HepG2 (cell line): ENCODE measurements around the gene HJURP. TPM values are rescaled to one million over a fixed set of nuclear protein-coding genes. Genes with fewer than 3 reads are reported as not detected.

ENCODE experiments used
- ATAC-seq: fragments of 200-7000 bp; cut with Tn5 transposase; 3 replicates; pipeline ENCODE4 v1.9.1; 2020; ENCODE audit warnings: mild to moderate bottlenecking, moderate library complexity
- BruUV-seq: library from RNA; stranded (reverse); fragments of 400-500 nt; replicated peaks from 2 replicates; lab custom pipeline; 2021; lab: Mats Ljungman, UMichigan
- CTCF ChIA-PET: fragments of 300-600 bp; formaldehyde crosslinking; extraction: SDS; loops from one replicate; lab custom pipeline; 2021; ENCODE audit warnings: low total read pairs, inconsistent platforms, low intra/inter-chr PET ratio; lab: Yijun Ruan, JAX
- POLR2A ChIA-PET: fragments of 350-600 bp; sonication (Branson Sonifier 250); formaldehyde crosslinking; loops from one replicate; lab custom pipeline; 2020; ENCODE audit warnings: antibody characterized with exemption, inconsistent platforms; lab: Yijun Ruan, JAX
- DNase-seq: peaks from one replicate; pipeline ENCODE4 v3.0.0-alpha.2; 2015; ENCODE audit warnings: low spot score
- FAIRE-seq: peaks from 3 replicates; lab custom pipeline; 2011; peaks lifted over from hg19 to GRCh38; lab: Jason Lieb, UNC
- H2AFZ ChIP-seq: one replicate; pipeline ENCODE4 v1.6.1; 2011; ENCODE audit warnings: low read length, inconsistent platforms
- H3K27ac ChIP-seq: fragments of 300-600 bp; 3 replicates; pipeline ENCODE4 v1.8.0; 2011; ENCODE audit warnings: mixed run types, mild to moderate bottlenecking, mixed read lengths, low read length, inconsistent platforms; ENCODE audit not compliant: insufficient read depth; ENCODE audit errors: extremely low read length
- H3K27me3 ChIP-seq, 2 experiments: fragments of 200-600 bp in 1 of 2; 2 replicates in 1 of 2; 3 replicates in 1 of 2; pipeline versions ENCODE4 v1.6.0 to v1.8.0; 2011; ENCODE audit warnings: low read length in 2 of 2, mild to moderate bottlenecking in 2 of 2, moderate library complexity in 2 of 2, inconsistent platforms in 1 of 2; ENCODE audit not compliant: insufficient read depth in 2 of 2, control insufficient read depth in 1 of 2
- H3K36me3 ChIP-seq, 2 experiments: fragments of 200-600 bp in 1 of 2; replicated peaks in 1 of 2; 2 replicates in 1 of 2; 3 replicates in 1 of 2; pipeline versions ENCODE4 v1.5.1 to v1.8.0; 2011; ENCODE audit warnings: low read length in 2 of 2, inconsistent platforms in 1 of 2; ENCODE audit not compliant: insufficient read depth in 2 of 2, control insufficient read depth in 1 of 2
- H3K4me1 ChIP-seq: 2 replicates; pipeline ENCODE4 v1.5.1; 2012; ENCODE audit warnings: low read length, inconsistent platforms; ENCODE audit not compliant: insufficient read depth
- H3K4me2 ChIP-seq: 2 replicates; pipeline ENCODE4 v1.6.0; 2011; ENCODE audit warnings: low read depth, low read length, inconsistent platforms
- H3K4me3 ChIP-seq, 3 experiments: fragments of 200-600 bp in 1 of 3; sonication (generic), shearing (Covaris generic) in 1 of 3; replicated peaks in 1 of 3; 2 replicates each; pipeline ENCODE4 v1.5.1; 2011 to 2016; ENCODE audit warnings: low read length in 3 of 3, inconsistent platforms in 2 of 3, low read depth in 2 of 3, mild to moderate bottlenecking in 2 of 3, control low read depth in 1 of 3, mixed read lengths in 1 of 3; ENCODE audit not compliant: insufficient read depth in 1 of 3
- H3K79me2 ChIP-seq: one replicate; pipeline ENCODE4 v1.6.1; 2011; ENCODE audit warnings: low read length, inconsistent platforms; ENCODE audit not compliant: insufficient read depth
- H3K9ac ChIP-seq: 2 replicates; pipeline ENCODE4 v1.6.0; 2011; ENCODE audit warnings: mild to moderate bottlenecking, low read depth, low read length, inconsistent platforms; ENCODE audit not compliant: insufficient read depth
- H3K9me3 ChIP-seq: 2 replicates; pipeline ENCODE4 v1.5.1; 2012; ENCODE audit warnings: mild to moderate bottlenecking, low read length
- H4K20me1 ChIP-seq: 2 replicates; pipeline ENCODE4 v1.6.0; 2011; ENCODE audit warnings: inconsistent platforms, mild to moderate bottlenecking, low read length, moderate library complexity; ENCODE audit not compliant: insufficient read depth
- FOSL1 ChIP-seq: sonication (generic); formaldehyde crosslinking; IDR thresholded peaks from 2 replicates; pipeline ENCODE4 v1.9.0; 2021; ENCODE audit warnings: missing genetic modification reagents, borderline replicate concordance
- HDAC2 ChIP-seq: sonication (generic); formaldehyde crosslinking; IDR thresholded peaks from 2 replicates; pipeline ENCODE4 v1.4.0; 2020; ENCODE audit warnings: missing genetic modification reagents
- KLF11 ChIP-seq: IDR thresholded peaks from 2 replicates; pipeline ENCODE4 v1.6.1; 2016; ENCODE audit warnings: missing compliant biosample characterization
- NCOR1 ChIP-seq: fragments of 200-600 bp; sonication (generic); IDR thresholded peaks from 2 replicates; pipeline ENCODE4 v1.7.0; 2017; ENCODE audit warnings: antibody characterized with exemption, low read length, borderline replicate concordance
- PHF8 ChIP-seq: sonication (generic); formaldehyde crosslinking; IDR thresholded peaks from 2 replicates; pipeline ENCODE4 v1.5.0; 2020; ENCODE audit warnings: missing genetic modification reagents
- ZC3H13 ChIP-seq: sonication (generic); formaldehyde crosslinking; IDR thresholded peaks from 2 replicates; pipeline ENCODE4 v1.8.1; 2023; ENCODE audit warnings: mild to moderate bottlenecking, missing genetic modification reagents, moderate library complexity
- ZNF143 ChIP-seq: sonication (generic); formaldehyde crosslinking; IDR thresholded peaks from 2 replicates; pipeline ENCODE4 v1.4.0; 2020; ENCODE audit warnings: missing genetic modification reagents
- WGBS: methylation state at CpG from one replicate; pipeline ENCODE4 v1.1.6; 2017; ENCODE audit warnings: low lambda C conversion rate; 5-methylcytosine and 5-hydroxymethylcytosine counted together
- in situ Hi-C: cut with HindIII; loops from 2 replicates; pipeline ENCODE4 v1.10.0; 2017; ENCODE audit warnings: low pct_unique_long_range_greater_than_20kb; ENCODE audit not compliant: extremely low pct_ligation_motif_present
- intact Hi-C: fragments of 100-400 bp; cut with micrococcal nuclease; formaldehyde crosslinking; loops from one replicate; pipeline ENCODE4 v1.10.0; 2022; ENCODE audit not compliant: unreplicated experiment
- polyA plus RNA-seq, 8 experiments: library from polyadenylated mRNA; depleted of rRNA in 3 of 8; stranded (reverse) in 7 of 8; unstranded in 1 of 8; fragments of >200 nt; fragmentation: Illumina TruSeq in 4 of 8; extraction: Trizol in 4 of 8; gene quantifications; 2 replicates each; pipeline versions ENCODE4 v1.2.1 to v1.2.3, GENCODE V29; 2011 to 2016; ENCODE audit warnings: low read depth in 4 of 8, missing spikeins in 1 of 8, mixed read lengths in 1 of 8; ENCODE audit not compliant: insufficient read depth in 1 of 8
- total RNA-seq, 5 experiments: library from RNA; depleted of rRNA; stranded (reverse); fragments of >200 nt; fragmentation: Illumina TruSeq; extraction: Trizol; gene quantifications; 2 replicates each; pipeline ENCODE4 v1.2.3, GENCODE V29; 2016; ENCODE audit warnings: low read depth in 1 of 5
- TF ChIP-seq, protein P1 (sequence below): sonication (generic); formaldehyde crosslinking; IDR thresholded peaks from 2 replicates; pipeline ENCODE4 v1.4.0; 2020; ENCODE audit warnings: mild to moderate bottlenecking, missing genetic modification reagents
- TF ChIP-seq, protein P2 (sequence below): fragments of 450-650 bp; IDR thresholded peaks from 2 replicates; pipeline ENCODE4 v1.6.1; 2016

Gene HJURP
- total and polyA plus RNA-seq, 2 of the 13 experiments (the other 11 are each of a cell fraction or from before 2014, with no cell fraction given): 36.3 to 43.9 TPM

DNA sequence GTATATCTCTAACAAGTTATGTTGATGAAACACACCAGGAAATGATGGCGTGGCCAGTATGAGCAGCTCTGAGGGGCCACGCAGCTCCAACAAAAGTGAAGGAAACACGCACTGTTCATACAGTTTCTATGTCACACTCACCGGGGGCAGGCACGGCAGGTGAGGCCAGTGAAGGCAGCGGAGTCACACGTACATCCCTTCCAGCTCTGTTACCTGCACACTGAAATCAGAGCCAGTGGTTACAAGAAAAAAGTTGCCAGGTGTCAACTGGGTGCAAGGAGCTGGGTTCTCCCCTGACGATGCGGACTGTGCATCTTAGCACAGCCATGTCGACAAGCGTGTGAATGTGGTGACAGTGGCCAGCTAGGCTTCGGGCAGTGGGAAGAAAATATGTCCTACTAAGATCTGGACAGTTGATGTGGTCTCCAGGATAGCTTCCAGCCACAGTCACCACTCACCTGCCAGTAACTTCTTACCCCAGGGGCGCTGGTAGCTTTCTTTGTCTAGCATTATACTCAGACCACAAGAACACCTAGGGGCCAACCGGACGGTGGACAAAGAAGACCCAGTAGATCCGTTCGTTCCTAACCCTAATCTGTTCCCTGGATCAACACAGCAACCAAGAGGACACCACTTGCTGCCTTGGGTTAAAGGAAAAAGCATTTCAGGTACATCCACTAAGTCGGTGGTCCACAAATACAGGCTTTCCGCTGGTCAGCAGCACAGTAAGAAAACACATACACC is 10.1 kb downstream of the HJURP start:
- H2AFZ ChIP-seq: no peak overlapping the region
- peaks cover 69 to 98% of the 10 kb centered on the region in 2 experiments for H3K36me3 ChIP-seq
- CTCF ChIA-PET: no interaction called here
- TF ChIP-seq PHF8 (no peak), NCOR1 (no peak), KLF11 (CRISPR knock-in tag) (no peak), ZNF143 (CRISPR knock-in tag) (no peak)
- intact Hi-C loops: no loop called here
- H3K4me1 ChIP-seq: peaks cover 13% of the 10 kb centered on the region; the same call in 1 of the 2 replicates
- H3K27ac ChIP-seq: no peak overlapping the region
- H3K79me2 ChIP-seq: peaks cover 22% of the 10 kb centered on the region
- H4K20me1 ChIP-seq: peaks cover 7% of the 10 kb centered on the region; the same call in 1 of the 2 replicates
- no peak overlapping the region for H3K9ac ChIP-seq
- FAIRE-seq (no peak), ATAC-seq (no peak), DNase-seq (no peak)
- H3K9me3 ChIP-seq: no peaks in the 10 kb centered on the region
- POLR2A ChIA-PET: no interaction called here
- H3K4me2 ChIP-seq: no peak overlapping the region
- H3K4me3 ChIP-seq: no peak overlapping the region
- 94% methylated on average over 19 of the region's 19 CpGs for WGBS
- in situ Hi-C loops: loop anchor here (25.0 kb wide), 1 partner anchor 532 kb away; the partner anchor contains the start of gene SAG
- no TSS peak for BruUV-seq
- no peaks in the 10 kb centered on the region for H3K27me3 ChIP-seq

DNA sequence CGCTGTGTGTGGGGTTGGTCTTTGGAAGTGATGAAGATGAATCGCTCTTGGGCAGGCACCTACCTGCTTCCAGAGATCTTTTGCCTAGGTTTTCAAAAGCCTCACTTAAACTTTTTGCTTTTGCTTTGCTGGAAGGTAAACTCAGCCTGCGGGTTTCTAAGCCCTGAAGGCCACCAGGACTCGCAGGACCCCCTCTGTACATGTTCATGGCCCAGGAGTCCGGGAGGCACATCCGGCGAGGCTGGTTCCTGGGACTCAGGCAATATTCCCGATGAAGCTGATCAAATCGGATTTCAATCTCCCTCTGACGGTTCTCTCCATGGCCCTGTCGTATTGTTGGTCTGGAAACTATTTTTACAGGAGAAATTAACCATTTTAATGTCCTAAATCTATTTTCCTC is 13.2 kb downstream of the HJURP start:
- Histone ChIP-seq H3K4me2 (no peak overlapping the region), H3K36me3 (peaks cover 63 to 98% of the 10 kb centered on the region in 2 experiments), H3K9ac (no peak overlapping the region), H3K4me1 (peaks cover 22% of the 10 kb centered on the region; the same call in 1 of the 2 replicates), H3K27me3 (no peaks in the 10 kb centered on the region), H3K27ac (no peak overlapping the region)
- CTCF ChIA-PET: no interaction called here
- TSS peak; percentile 26 for BruUV-seq
- no peak for FAIRE-seq
- ATAC-seq: no peak
- WGBS: 97% methylated on average over 11 of the region's 11 CpGs
- in situ Hi-C loops: loop anchor here (25.0 kb wide), 1 partner anchor 529 kb away; the partner anchor contains the start of gene SAG
- TF ChIP-seq ZC3H13 (0 out of 2 replicates have a peak, but pooled peaks have one; percentile 24), HDAC2 (CRISPR knock-in tag) (no peak), FOSL1 (CRISPR knock-in tag) (no peak)
- TF ChIP-seq, protein P1, sequence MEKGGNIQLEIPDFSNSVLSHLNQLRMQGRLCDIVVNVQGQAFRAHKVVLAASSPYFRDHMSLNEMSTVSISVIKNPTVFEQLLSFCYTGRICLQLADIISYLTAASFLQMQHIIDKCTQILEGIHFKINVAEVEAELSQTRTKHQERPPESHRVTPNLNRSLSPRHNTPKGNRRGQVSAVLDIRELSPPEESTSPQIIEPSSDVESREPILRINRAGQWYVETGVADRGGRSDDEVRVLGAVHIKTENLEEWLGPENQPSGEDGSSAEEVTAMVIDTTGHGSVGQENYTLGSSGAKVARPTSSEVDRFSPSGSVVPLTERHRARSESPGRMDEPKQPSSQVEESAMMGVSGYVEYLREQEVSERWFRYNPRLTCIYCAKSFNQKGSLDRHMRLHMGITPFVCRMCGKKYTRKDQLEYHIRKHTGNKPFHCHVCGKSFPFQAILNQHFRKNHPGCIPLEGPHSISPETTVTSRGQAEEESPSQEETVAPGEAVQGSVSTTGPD (CRISPR knock-in tag): no peak
- TF ChIP-seq, protein P2, sequence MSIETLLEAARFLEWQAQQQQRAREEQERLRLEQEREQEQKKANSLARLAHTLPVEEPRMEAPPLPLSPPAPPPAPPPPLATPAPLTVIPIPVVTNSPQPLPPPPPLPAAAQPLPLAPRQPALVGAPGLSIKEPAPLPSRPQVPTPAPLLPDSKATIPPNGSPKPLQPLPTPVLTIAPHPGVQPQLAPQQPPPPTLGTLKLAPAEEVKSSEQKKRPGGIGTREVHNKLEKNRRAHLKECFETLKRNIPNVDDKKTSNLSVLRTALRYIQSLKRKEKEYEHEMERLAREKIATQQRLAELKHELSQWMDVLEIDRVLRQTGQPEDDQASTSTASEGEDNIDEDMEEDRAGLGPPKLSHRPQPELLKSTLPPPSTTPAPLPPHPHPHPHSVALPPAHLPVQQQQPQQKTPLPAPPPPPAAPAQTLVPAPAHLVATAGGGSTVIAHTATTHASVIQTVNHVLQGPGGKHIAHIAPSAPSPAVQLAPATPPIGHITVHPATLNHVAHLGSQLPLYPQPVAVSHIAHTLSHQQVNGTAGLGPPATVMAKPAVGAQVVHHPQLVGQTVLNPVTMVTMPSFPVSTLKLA: no peak
- TF ChIP-seq, all 625 proteins: peak for 1
- intact Hi-C loops: no loop called here
- POLR2A ChIA-PET: no interaction called here
- no peaks in the 10 kb centered on the region for H3K9me3 ChIP-seq
- H4K20me1 ChIP-seq: peaks cover 16% of the 10 kb centered on the region; the same call in 1 of the 2 replicates
- H3K79me2 ChIP-seq: peaks cover 42% of the 10 kb centered on the region
- no peak for DNase-seq
- no peak overlapping the region for H3K4me3 ChIP-seq
- H2AFZ ChIP-seq: no peak overlapping the region
